Gastroesophageal sphincter (tissue), 4 donors: ENCODE results near the gene MYOM3. TPM values are rescaled to one million over a fixed set of nuclear protein-coding genes. Genes with fewer than 3 reads are reported as not detected.
"Not testable (repeated sequence)": the region's sequence is repeated elsewhere in the genome, so short reads cannot be mapped to it uniquely, and the experiment has no call there.

ENCODE experiments used
- ATAC-seq: fragments of 150-250 bp; one replicate; pipeline ENCODE4 v1.9.1; 2016; ENCODE audit warnings: mild to moderate bottlenecking, moderate library complexity
- H3K27ac ChIP-seq, 4 donors: fragments of 200-600 bp; sonication (generic) in 3 of 4; 1 replicate in 3 of 4; 2 replicates in 1 of 4; pipeline ENCODE4 v1.5.1; 2016 to 2019
- H3K27me3 ChIP-seq: fragments of 200-600 bp; sonication (generic); one replicate; pipeline ENCODE4 v1.5.1; 2019
- H3K36me3 ChIP-seq, 2 donors: fragments of 200-600 bp; sonication (generic); one replicate each; pipeline ENCODE4 v1.5.1; 2019; ENCODE audit warnings: control low read depth in 1 of 2
- H3K4me1 ChIP-seq, 3 donors: fragments of 200-600 bp; sonication (generic); 1 replicate in 2 of 3; 2 replicates in 1 of 3; pipeline ENCODE4 v1.5.1; 2016 to 2019; ENCODE audit warnings: control low read depth in 2 of 3
- H3K4me3 ChIP-seq, 2 donors: fragments of 200-600 bp; sonication (generic); one replicate each; pipeline ENCODE4 v1.5.1; 2019; ENCODE audit warnings: mild to moderate bottlenecking in 1 of 2, moderate library complexity in 1 of 2
- H3K9me3 ChIP-seq, 3 donors: fragments of 200-600 bp; sonication (generic); one replicate each; pipeline ENCODE4 v1.5.1; 2017 to 2019; ENCODE audit warnings: control low read depth in 2 of 3
- CTCF ChIP-seq, 4 experiments: fragments of 200-600 bp in 2 of 4; fragments of 450-650 bp in 2 of 4; sonication (generic) in 1 of 4; IDR thresholded peaks; one replicate each; pipeline ENCODE4 v1.5.1; 2017 to 2019; ENCODE audit warnings: antibody characterized with exemption in 4 of 4, mild to moderate bottlenecking in 2 of 4, moderate library complexity in 2 of 4
- EP300 ChIP-seq: sonication (generic); formaldehyde crosslinking; IDR thresholded peaks from one replicate; pipeline ENCODE4 v1.6.1; 2017; ENCODE audit warnings: antibody characterized with exemption, mild to moderate bottlenecking
- POLR2A ChIP-seq, 2 donors: fragments of 450-650 bp; IDR thresholded peaks; one replicate each; pipeline ENCODE4 v1.6.1; 2017; ENCODE audit warnings: antibody characterized with exemption in 2 of 2, mild to moderate bottlenecking in 2 of 2, moderate library complexity in 1 of 2
- POLR2AphosphoS5 ChIP-seq: sonication (generic); formaldehyde crosslinking; IDR thresholded peaks from one replicate; pipeline ENCODE4 v1.6.1; 2017; ENCODE audit warnings: antibody characterized with exemption
- WGBS, 2 donors: methylation state at CpG; one replicate each; pipeline ENCODE4 v1.1.5; 2018; ENCODE audit warnings: low coverage in 1 of 2; 5-methylcytosine and 5-hydroxymethylcytosine counted together
- total RNA-seq, 4 donors: library from RNA; depleted of rRNA; stranded (reverse); fragments of >200 nt; gene quantifications; one replicate each; pipeline ENCODE4 v1.1.0, GENCODE V29; 2016

MYOM3 gene
- total RNA-seq, 4 donors from 2014 or later = 0.31 to 2.4 TPM; not detected in 2

GRCh38 chr1:24015221-24016210 lies 96.4 kb downstream of the MYOM3 start:
- Histone ChIP-seq H3K27me3 (no peaks in the 10 kb centered on the region), H3K36me3 (no peaks in the 10 kb centered on the region), H3K4me3 (no peak overlapping the region), H3K4me1 (peaks cover 5 to 52% (median 23%) of the 10 kb centered on the region in 3 donors), H3K9me3 (no peaks in the 10 kb centered on the region), H3K27ac (peak overlapping the region; percentile 80 to 92 (median 84))
- peak; percentile 41 for ATAC-seq
- WGBS, 2 donors = 16 to 33% methylated on average over 6 of the region's 6 CpGs
- no peak for TF ChIP-seq EP300
- peak; percentile 63 for TF ChIP-seq POLR2AphosphoS5
- no peak for TF ChIP-seq POLR2A (IDR thresholded peaks at IDR 0.05)
- TF ChIP-seq CTCF (IDR thresholded peaks at IDR 0.05) = no peak

GRCh38 chr1:24012878-24013277 lies 99.1 kb downstream of the MYOM3 start:
- not testable (repeated sequence) for H3K27me3 ChIP-seq, H3K4me3 ChIP-seq, H3K9me3 ChIP-seq, H3K36me3 ChIP-seq, ATAC-seq, H3K27ac ChIP-seq
- peaks cover 3 to 28% (median 9%) of the 10 kb centered on the region in 3 donors for H3K4me1 ChIP-seq
- WGBS, 2 donors = 81 to 84% methylated on average over 5 to 8 of the region's 8 CpGs

DNA sequence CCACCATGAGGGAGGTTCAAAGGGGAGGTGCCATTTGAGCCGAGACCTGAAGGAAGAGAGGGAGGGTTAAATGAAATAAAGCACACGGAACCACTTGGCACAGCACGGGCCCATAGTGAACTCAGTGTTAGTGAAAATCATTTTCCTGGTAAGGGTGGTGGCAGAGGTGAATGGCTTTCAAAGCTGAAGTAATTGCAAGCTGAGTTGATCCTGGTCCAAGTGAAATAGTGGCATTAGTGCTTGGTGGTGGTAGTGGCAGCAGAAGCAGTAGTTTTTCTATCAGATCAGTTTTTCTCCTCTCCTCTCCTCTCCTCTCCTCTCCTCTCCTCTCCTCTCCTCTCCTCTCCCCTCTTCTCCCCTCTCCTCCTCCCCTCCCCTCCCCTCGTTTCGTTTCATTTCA lies 101.3 kb downstream of the MYOM3 start:
- ATAC-seq = no peak

GRCh38 chr1:24009406-24009805 lies 102.5 kb downstream of the MYOM3 start:
- Histone ChIP-seq H3K36me3 (no peaks in the 10 kb centered on the region), H3K4me1 (no peaks in the 10 kb centered on the region), H3K27me3 (no peaks in the 10 kb centered on the region), H3K9me3 (no peaks in the 10 kb centered on the region), H3K4me3 (no peak overlapping the region), H3K27ac (no peak overlapping the region)
- TF ChIP-seq EP300 = no peak
- no peak for TF ChIP-seq POLR2AphosphoS5
- TF ChIP-seq POLR2A (IDR thresholded peaks at IDR 0.05) = no peak
- TF ChIP-seq CTCF (IDR thresholded peaks at IDR 0.05) = no peak
- no peak for ATAC-seq
- WGBS, 2 donors = 77 to 88% methylated on average over 1 of the region's 1 CpG

More for the DNA sequence above, 101.3 kb downstream of the MYOM3 start:
- H3K4me3 ChIP-seq = no peak overlapping the region
- no peak for TF ChIP-seq CTCF (IDR thresholded peaks at IDR 0.05)
- no peak for TF ChIP-seq POLR2A (IDR thresholded peaks at IDR 0.05)
- no peak for TF ChIP-seq POLR2AphosphoS5
- TF ChIP-seq EP300 = no peak
- no peaks in the 10 kb centered on the region for H3K27me3 ChIP-seq
- no peaks in the 10 kb centered on the region for H3K9me3 ChIP-seq
- H3K4me1 ChIP-seq = peaks cover 0 to 6% (median 0%) of the 10 kb centered on the region in 3 donors
- WGBS, 2 donors = 54% methylated on average over 3 of the region's 5 CpGs; no CpG with 5 or more reads in 1 of the 2 donors
- no peaks in the 10 kb centered on the region for H3K36me3 ChIP-seq
- H3K27ac ChIP-seq = no peak overlapping the region

DNA sequence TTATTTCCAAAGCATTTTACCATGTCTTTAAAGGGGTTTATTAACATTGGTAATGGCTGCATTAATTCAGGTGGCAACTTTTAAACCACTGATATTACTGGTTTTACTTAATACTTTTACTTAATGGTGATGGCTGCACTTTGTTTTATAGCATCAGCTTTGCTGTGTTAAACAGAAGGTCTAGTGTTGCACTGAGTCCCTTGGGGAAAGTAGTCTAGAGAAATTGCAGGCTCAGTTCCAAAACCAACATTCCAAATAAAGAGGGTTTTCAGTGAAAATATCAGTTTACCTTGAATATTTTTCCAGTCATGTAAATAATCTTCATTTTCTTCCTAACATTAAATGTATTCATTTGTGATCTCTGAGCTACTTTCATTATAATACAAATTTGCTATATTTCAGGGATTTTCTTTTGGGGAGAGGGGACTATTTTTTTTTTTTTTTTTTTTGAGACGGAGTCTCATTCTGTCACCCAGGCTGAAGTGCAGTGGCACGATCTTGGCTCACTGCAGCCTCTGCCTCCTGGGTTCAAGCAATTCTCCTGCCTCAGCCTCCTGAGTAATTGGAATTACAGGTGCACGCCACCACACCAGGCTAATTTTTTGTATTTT lies 103.3 kb downstream of the MYOM3 start:
- 50% methylated on average over 2 of the region's 3 CpGs; no CpG with 5 or more reads in 1 of the 2 donors for WGBS, 2 donors
- not testable (repeated sequence) for ATAC-seq, H3K36me3 ChIP-seq, H3K4me3 ChIP-seq, H3K27ac ChIP-seq, H3K9me3 ChIP-seq, H3K27me3 ChIP-seq, H3K4me1 ChIP-seq

DNA sequence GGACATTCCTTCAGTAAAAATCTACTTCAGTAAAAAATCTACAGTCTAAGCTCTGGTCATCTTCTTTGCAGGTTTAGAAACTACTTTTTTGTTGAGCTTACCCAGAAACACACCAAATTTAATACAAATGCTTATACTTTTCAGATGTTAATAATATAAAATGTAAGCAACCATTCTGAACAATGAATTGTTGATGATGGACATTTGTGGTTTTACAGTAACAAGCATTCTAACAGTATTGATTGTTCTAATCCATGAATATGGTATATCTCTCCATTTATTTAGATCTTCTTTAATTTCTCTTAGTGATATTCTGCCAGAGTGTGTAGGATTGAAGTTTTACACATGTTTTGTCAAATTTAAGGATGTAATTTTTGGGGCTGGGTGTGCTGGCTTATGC lies 104.9 kb downstream of the MYOM3 start:
- no peak overlapping the region for H3K4me3 ChIP-seq
- H3K27ac ChIP-seq = no peak overlapping the region
- no peaks in the 10 kb centered on the region for H3K27me3 ChIP-seq
- no peak for ATAC-seq
- H3K4me1 ChIP-seq = no peaks in the 10 kb centered on the region
- no peak for TF ChIP-seq EP300
- no peak for TF ChIP-seq POLR2AphosphoS5
- no peak for TF ChIP-seq POLR2A (IDR thresholded peaks at IDR 0.05)
- no peak for TF ChIP-seq CTCF (IDR thresholded peaks at IDR 0.05)
- H3K9me3 ChIP-seq = no peaks in the 10 kb centered on the region
- no peaks in the 10 kb centered on the region for H3K36me3 ChIP-seq
